Measurements from ENCODE around the gene LDLRAD4.

DNA sequence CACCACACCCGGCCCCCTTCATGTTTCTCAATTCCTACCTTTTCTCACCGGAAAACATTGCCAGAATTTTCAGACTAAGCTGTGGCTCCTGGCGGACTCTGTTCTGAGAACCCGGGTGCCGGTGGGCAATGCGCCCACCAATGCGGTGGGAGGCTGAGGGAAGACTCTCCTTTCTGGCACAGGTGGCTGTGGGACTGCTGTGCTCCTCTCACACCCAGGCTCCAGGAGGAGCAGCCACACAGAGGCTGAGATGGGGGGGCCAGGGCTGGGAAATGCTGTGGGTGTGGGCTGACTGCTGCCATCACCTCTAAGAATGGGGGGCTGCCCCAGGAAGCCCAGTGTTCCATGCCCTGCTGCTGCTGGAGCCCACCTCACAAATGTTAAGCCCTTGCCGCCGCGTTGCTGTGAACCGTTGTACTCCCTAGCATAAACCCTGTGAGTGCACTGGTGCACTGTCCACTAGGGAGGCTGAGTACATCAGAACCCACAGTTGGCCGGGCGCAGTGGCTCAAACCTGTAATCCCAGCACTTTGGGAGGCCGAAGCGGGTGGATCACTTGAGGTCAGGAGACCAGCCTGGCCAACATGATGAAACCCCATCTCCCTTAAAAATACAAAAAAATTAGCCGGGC lies 152.6 kb downstream of the LDLRAD4 start:
- no peak for TF ChIP-seq POLR2A (IDR thresholded peaks at IDR 0.05; ENCODE audit: low read depth, low read length)
- no peak for TF ChIP-seq TAF1 (IDR thresholded peaks at IDR 0.05; ENCODE audit: low read depth, low read length)
- no peak for TF ChIP-seq POLR2AphosphoS5 (IDR thresholded peaks at IDR 0.05; ENCODE audit: low read depth, low read length)
- TF ChIP-seq SPI1 (IDR thresholded peaks at IDR 0.05; ENCODE audit: low read depth, low read length): no peak
- no peak for TF ChIP-seq PAX5 (IDR thresholded peaks at IDR 0.05; ENCODE audit: insufficient read depth, low read length, severe bottlenecking)

Data from GM12891 (cell line).